HG02759 (cell line): ENCODE data around the gene CFAP77.

Experiments
- ATAC-seq: cut with Tn5 transposase; IDR thresholded peaks from one replicate; pipeline ENCODE4 v1.9.1; 2021; ENCODE audit warnings: mild to moderate bottlenecking, moderate library complexity; ENCODE audit not compliant: unreplicated experiment

CFAP77 gene

DNA sequence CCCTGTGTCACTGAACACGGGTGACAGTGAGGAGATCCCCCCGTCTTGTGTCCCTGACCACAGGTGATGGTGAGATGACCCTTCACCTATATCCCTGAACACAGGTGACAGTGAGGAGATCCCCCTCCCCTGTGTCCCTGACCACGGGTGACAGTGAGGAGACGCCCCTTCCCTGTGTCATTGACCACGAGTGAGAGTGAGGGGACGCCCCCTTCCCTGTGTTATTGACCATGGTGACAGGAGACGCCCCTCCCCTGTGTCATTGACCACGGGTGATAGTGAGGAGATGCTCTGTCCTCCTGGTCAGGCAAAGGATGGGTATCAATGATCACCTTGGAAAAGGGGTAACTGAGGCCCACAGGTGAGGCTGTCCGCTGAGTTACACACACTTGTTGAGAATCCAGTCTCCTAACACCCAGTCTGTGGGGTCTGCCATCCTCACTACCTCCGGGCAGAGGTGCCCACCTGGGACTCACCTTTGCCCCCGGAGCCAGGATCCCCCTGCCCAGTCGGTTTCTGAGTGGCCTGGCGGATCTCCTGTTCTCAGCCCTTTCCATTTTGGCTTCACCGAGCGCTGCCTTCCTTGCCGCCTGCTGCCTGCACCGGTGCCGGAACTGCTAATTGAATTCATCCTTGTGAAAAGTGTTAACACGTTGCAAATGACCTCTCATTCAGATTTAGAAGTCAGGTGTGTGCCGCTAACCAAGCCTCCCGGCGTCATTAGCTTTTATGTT is 104.2 kb downstream of the CFAP77 start:
- ATAC-seq: no peak

- no peak for ATAC-seq
Measured at GRCh38 chr9:132514821-132515220, 104.8 kb downstream of the CFAP77 start.

DNA sequence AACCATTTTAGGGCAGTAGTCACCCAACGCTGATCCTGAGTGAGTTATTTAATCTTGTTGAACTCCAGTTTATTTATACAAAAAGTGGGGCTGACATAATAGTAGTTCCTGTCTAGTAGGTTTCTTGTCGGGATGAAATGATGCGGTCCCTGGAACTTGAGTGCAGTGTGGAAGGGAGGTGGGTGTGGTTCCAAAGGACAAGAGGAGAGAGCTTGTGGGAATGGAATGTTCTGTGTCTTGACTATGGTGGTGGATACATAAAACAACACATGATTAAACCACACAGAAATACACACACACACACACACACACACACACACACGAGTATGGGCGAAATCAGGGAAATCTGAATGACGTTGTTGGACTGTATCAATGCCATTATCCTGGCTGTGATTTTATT is 106.3 kb downstream of the CFAP77 start:
- ATAC-seq: no peak

DNA sequence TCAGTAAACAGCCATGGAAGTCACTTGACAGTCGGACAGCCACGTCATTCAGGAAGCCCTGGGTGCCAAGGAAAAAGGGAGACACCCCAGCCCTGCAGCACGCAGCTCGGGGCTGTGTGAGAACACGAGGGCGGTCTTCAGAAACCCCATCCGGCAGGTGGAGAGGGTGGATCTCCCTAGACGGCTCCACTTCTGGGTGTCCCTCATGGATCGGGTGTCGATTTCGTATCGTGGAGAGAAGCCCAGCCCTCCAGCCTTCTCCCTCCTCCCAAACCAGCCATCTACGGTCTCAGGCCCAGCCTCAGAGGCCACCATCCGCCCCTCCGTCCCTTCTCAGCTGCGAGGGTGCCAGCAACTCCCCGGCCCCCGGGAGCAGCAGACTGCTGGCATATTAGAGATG is 106.9 kb downstream of the CFAP77 start:
- ATAC-seq: no peak

- no peak for ATAC-seq
Measured at GRCh38 chr9:132517815-132518550, 108.0 kb downstream of the CFAP77 start.

GRCh38 chr9:132518626-132519025 is 108.6 kb downstream of the CFAP77 start:
- ATAC-seq: no peak

- no peak for ATAC-seq
Measured at GRCh38 chr9:132519033-132519432, 109.0 kb downstream of the CFAP77 start.

GRCh38 chr9:132520612-132521011 is 110.6 kb downstream of the CFAP77 start:
- no peak for ATAC-seq

GRCh38 chr9:132525308-132526023 is 115.5 kb downstream of the CFAP77 start:
- ATAC-seq: no peak

DNA sequence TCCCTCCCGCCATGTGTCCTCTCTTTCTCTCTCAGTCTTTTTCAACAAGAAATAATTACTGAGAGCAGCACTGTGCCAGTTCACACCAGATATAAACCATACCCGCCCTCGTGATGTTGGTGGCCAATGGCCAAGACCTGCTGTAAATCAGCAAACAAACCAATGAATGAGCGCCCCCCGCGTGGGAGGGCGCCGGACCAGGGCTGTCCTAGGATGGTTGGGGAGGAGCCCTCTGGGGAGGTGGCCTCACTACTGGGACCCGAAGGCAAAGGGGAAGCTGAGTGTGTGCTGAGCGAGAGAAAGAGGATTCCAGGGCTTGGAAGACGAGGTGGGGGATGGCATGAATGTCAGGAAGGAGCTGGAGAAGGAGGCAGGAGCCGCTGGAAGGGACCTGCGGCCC is 121.2 kb downstream of the CFAP77 start:
- no peak for ATAC-seq

DNA sequence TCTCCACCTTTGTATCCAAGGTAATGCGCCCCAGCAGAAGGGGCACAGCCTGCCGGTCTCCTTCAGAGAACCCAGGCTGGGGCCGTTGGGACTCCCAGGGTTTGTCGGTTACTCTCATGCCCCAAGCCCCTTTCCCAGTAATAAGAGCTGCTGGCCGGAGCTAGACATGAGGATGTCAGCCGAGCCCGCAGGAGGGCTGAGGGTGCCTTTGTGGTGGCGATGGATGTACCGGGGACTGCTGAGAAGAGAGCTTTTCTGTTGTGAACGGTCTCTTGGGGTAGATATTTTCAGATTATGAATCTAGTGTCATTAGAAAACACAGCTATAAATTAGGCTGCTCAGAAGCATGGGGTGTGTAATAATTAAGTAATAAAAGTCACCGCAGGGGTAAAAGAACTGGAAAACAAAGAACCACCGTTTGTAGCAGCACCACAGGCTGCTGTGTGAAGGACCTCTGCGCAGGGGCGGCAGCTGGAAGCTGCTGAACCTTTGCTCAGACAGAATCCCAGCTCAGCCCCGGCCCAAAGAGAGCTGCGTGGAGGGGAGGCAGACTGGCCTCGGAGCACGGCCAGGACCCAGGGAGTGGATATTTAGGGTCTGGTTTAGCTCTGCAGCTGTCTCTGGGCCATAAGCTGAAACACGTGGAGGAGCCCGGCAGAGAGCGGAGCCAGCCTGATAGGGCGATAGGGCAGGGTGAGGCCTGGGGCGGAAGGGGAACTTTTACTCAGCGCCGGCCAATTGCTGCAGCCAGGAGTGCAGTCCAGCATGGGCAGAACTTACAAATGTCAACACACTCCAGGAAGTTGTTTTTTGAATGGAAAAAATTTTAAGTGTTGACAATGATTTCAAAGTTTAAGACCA is 121.9 kb downstream of the CFAP77 start:
- ATAC-seq: no peak

DNA sequence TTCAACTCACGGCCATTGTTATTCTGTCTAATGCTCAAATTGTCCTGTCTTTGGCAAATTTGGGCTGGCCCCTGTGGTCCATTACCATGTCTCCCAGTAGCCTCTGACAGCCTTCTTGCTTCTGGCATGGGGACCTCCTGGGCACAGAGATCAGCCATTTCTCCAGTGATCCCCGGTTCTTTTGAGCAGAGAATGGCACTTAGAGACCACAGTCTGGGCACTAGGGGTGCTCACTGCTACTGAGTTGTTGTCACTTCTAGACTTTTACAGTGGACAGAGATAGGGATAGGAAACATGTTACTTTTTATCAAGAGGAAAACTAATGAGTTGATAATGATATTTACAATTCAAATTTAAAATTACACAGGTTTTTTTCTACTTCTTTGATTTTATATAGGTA is 124.8 kb downstream of the CFAP77 start:
- no peak for ATAC-seq

GRCh38 chr9:132536124-132536523 is 126.1 kb downstream of the CFAP77 start:
- no peak for ATAC-seq

DNA sequence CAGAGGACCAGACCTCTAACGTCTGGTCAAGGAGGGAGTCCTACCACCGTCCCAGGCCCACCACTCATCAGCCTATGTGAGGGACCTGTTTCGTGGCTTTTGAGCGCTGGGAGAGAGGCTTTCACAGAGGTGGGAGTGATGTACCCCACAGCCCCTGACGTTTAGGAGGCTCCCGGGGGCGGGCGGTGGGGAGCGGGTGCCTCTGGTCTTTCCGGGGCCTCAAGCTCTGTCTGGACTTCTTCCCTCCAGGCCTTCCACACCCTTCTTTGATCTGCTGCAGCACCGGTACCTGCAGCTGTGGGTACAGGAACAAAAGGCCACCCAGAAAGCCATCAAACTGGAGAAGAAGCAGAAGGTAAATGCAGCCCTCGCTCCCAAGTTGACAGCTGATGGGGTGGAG is 127.3 kb downstream of the CFAP77 start:
- ATAC-seq: no peak

- no peak for ATAC-seq
Measured at GRCh38 chr9:132538071-132538470, 128.1 kb downstream of the CFAP77 start.

DNA sequence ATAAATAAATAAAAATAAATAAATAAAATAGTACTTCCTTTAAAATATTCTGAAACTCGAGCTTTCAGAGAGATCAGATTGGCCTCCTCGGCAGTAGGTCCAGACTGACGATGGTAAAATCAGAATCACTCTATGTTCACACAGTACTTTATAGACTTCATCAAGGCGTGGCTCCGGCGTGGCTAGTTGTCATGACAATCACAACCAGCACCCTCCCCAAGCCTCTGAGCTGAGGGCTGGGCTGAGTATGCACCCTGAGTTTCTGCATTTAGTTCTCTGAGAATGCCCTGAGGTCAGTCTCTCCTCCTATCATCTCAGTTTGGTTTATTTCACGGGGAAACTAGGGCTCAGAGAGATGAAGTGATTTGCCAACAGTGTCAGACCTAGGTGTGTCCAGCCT is 129.1 kb downstream of the CFAP77 start:
- ATAC-seq: no peak

GRCh38 chr9:132541051-132541450 is 131.0 kb downstream of the CFAP77 start:
- ATAC-seq: no peak

DNA sequence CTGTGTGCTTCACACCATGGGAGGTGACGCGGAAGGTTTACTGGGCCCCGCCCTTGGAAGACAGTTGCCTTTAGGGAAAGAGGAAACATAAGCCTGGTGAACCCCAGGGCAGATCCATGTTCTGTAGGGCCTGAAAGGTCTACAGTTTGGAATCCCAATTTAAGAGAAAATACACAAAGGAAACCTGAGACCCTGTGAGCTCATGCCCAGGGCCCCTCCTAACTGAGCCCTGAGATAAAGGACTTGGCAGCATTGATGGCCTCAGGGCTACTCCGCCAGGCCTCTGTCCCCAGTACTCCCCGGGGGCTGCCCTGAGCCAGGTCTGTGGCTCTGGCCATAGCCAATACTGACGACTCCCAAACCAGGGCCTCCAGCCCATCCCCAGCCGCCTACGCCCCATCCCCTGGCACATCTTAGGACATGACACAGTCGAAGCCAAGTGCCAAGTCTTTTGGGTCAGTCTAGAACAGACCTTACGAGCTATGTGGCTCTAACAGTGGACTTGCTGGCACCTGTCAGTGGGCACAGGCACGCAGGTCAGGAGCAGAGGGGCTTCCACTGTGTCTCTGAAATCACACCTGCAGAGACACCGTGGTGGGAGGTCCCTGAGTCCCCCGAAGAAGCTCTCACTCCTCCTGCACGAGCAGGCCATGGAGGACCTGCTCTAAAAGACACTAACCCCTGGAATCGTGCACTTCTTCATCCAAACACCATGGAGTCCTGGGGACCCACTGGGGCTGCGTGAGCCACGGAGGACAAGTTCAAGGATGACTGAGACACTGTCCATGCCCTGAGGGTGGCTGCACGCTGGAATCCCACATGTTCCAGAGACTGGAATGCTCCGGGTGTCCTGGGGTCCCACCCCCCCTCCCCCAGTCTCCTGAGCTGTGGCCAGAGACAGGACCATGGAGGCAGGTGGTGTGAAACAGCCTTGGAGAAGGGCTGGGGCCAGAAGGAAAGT is 132.1 kb downstream of the CFAP77 start:
- no peak for ATAC-seq

- no peak for ATAC-seq
Measured at GRCh38 chr9:132543251-132543650, 133.2 kb downstream of the CFAP77 start.

DNA sequence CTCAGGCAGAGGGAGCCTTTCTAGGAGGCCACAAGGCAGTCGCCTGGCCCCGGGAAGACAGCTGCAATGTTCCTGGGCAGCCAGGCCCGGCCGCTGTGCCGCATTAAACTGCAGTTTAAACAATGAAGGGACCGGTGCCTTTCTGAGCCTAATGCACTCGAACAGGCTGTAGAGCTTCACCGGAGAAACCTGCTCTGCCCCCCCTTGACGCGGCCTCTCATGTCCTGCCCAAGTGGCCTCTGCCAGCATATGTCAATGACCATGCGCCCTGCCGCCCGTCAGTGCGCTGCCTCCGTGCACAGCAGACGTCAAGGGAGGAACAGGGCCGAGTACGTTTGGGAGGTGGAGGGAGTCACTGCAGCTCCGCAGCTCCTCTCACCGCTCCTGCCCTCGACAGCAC is 133.9 kb downstream of the CFAP77 start:
- ATAC-seq: no peak
